HCT116 (cell line): ENCODE data around the gene TBX15.

Source experiments
- POLR2A ChIP-seq: IDR thresholded peaks from 2 replicates; pipeline ENCODE4 v1.7.0; 2011; ENCODE audit warnings: borderline replicate concordance; ENCODE audit not compliant: insufficient read depth, insufficient read length; ENCODE audit errors: extremely low read depth
- POLR2AphosphoS5 ChIP-seq: IDR thresholded peaks from 2 replicates; pipeline ENCODE4 v1.6.1; 2011; ENCODE audit warnings: mild to moderate bottlenecking, low read depth, low read length, moderate library complexity
- RAD21 ChIP-seq: IDR thresholded peaks from 2 replicates; pipeline ENCODE4 v1.6.1; 2012; ENCODE audit warnings: low read depth, mild to moderate bottlenecking

DNA sequence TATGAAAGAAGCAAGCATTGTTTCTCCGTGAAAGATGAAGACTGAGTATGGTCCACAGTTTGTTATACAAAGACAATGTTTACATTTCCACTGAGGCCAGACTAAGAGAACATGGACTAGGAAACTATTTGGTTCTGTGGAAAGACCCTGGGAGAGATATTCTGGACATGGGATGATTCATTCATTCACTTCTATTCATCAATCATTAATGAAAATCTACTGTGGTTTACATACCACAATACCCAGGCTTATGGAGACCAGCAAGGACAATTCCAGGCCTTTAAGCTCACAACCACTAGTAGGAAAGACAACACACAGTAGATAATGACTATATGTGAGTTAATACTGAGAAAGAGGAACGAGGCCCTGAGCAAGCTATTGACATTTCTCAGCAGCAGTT, 125.4 kb downstream of the TBX15 start:
- TF ChIP-seq POLR2A, result no peak
- TF ChIP-seq RAD21, result no peak
- no peak for TF ChIP-seq POLR2AphosphoS5
